ENCODE measurements around the gene TLR9.

DNA sequence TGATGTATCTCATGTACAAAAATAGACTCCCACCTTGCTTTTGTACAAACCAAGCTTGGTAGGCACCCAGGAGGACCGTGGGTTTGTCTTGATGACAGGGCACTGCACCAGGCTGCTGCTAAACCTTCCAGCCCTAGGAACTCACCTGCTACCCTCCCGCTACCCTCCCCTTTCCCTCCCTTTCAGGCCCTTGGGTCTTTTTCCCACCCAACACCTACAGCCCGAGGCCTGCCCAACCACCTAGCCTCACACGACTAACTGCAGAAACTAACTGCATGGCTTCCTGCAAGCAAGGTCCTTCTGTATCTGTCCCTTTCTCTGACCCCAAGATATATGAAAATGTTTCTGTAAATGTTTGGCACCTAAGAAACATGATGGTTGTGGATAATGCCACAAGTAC is 31.2 kb upstream of the TLR9 start:
- TF ChIP-seq POLR2A (IDR thresholded peaks at IDR 0.05) = no peak
- no peak for TF ChIP-seq POLR2AphosphoS5 (IDR thresholded peaks at IDR 0.05)

Measured in gastroesophageal sphincter (tissue), 2 donors.